ENCODE measurements around the gene FAM110C.

DNA sequence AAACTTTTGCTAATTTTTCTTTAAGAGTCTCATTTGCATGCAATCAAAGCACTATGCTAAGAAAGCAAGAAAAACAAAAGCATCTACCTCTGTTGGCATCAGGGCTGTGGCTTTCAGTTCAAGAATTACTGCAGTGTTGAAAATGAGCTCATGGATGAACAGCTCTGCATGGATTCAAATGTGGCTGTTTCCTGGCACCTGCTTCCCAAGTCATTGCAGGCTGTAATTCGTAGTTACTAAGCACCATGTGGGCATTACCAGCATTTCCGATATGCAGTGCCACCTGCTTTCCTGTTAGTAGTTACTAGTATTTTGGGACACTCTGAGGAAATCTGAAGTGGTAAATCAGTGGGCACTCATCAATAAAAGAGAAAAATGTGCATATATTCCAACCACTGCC is 37.8 kb upstream of the FAM110C start:
- TF ChIP-seq ZNF274 (IDR thresholded peaks at IDR 0.05; ENCODE audit: borderline replicate concordance, extremely low read depth, low read length) (no peak), CEBPB (IDR thresholded peaks at IDR 0.05; ENCODE audit: low read depth, low read length) (no peak), CTCF (IDR thresholded peaks at IDR 0.05; ENCODE audit: control extremely low read depth in 1 of 3, insufficient read depth in 1 of 3, low read depth in 1 of 3, low read length in 3 of 3) (no peak), BACH1 (IDR thresholded peaks at IDR 0.05; ENCODE audit: low read length) (no peak), TEAD4 (IDR thresholded peaks at IDR 0.05; ENCODE audit: low read depth, low read length) (no peak), JUND (IDR thresholded peaks at IDR 0.05; ENCODE audit: low read length) (no peak), SP2 (IDR thresholded peaks at IDR 0.05; ENCODE audit: low read length) (no peak), RAD21 (IDR thresholded peaks at IDR 0.05 in 1 of 2, conservative IDR thresholded peaks at IDR 0.05 in 1 of 2; ENCODE audit: low read depth in 2 of 2, low read length in 2 of 2) (no peak), GTF2F1 (IDR thresholded peaks at IDR 0.05; ENCODE audit: borderline replicate concordance, low read depth, low read length) (no peak), EGR1 (IDR thresholded peaks at IDR 0.05; ENCODE audit: borderline replicate concordance, low read depth, low read length) (no peak), FOSL1 (IDR thresholded peaks at IDR 0.05; ENCODE audit: insufficient read depth, low read depth, low read length) (no peak), EZH2 (IDR thresholded peaks at IDR 0.05; ENCODE audit: low read depth, low read length, severe bottlenecking) (no peak)
